GM23248 (cell line): ENCODE measurements around the gene SH3RF1. TPM values are rescaled to one million over a fixed set of nuclear protein-coding genes. Genes with fewer than 3 reads are reported as not detected.

Source experiments
- DNase-seq: peaks from one replicate; pipeline ENCODE4 v3.0.0-alpha.2; 2015
- H2AFZ ChIP-seq: fragments of 200-600 bp; sonication (generic); 2 replicates; pipeline ENCODE4 v1.6.1; 2016; ENCODE audit warnings: antibody characterized with exemption
- H3F3A ChIP-seq: fragments of 200-600 bp; sonication (generic); 2 replicates; pipeline ENCODE4 v1.6.1; 2016; ENCODE audit warnings: mild to moderate bottlenecking, antibody characterized with exemption, mixed run types; ENCODE audit not compliant: insufficient read depth
- H3K27ac ChIP-seq: fragments of 200-600 bp; sonication (generic); 2 replicates; pipeline ENCODE4 v1.5.1; 2016; ENCODE audit warnings: mild to moderate bottlenecking
- H3K27me3 ChIP-seq: fragments of 200-600 bp; sonication (generic); replicated peaks from 2 replicates; pipeline ENCODE4 v1.6.1; 2016; ENCODE audit warnings: mild to moderate bottlenecking; ENCODE audit not compliant: insufficient read depth
- H3K36me3 ChIP-seq: fragments of 200-600 bp; sonication (generic); 2 replicates; pipeline ENCODE4 v1.6.1; 2016; ENCODE audit warnings: low read depth, mild to moderate bottlenecking
- H3K4me1 ChIP-seq: fragments of 200-600 bp; sonication (generic); 2 replicates; pipeline ENCODE4 v1.6.1; 2016; ENCODE audit warnings: mild to moderate bottlenecking; ENCODE audit not compliant: insufficient read depth
- H3K4me2 ChIP-seq: fragments of 200-600 bp; sonication (generic); one replicate; pipeline ENCODE4 v1.6.1; 2016; ENCODE audit warnings: mild to moderate bottlenecking; ENCODE audit not compliant: unreplicated experiment
- H3K4me3 ChIP-seq: fragments of 200-600 bp; sonication (generic); 2 replicates; pipeline ENCODE4 v1.5.1; 2016; ENCODE audit warnings: mild to moderate bottlenecking
- H3K79me2 ChIP-seq: fragments of 200-600 bp; sonication (generic); 2 replicates; pipeline ENCODE4 v1.6.1; 2016; ENCODE audit warnings: mild to moderate bottlenecking; ENCODE audit not compliant: insufficient read depth
- H3K9ac ChIP-seq: fragments of 200-600 bp; sonication (generic); 2 replicates; pipeline ENCODE4 v1.6.1; 2016; ENCODE audit warnings: mild to moderate bottlenecking
- H3K9me2 ChIP-seq: fragments of 200-600 bp; sonication (generic); 2 replicates; pipeline ENCODE4 v1.6.1; 2016; ENCODE audit warnings: mixed run types, mild to moderate bottlenecking, moderate library complexity; ENCODE audit not compliant: insufficient read depth
- H3K9me3 ChIP-seq: fragments of 200-600 bp; sonication (generic); one replicate; pipeline ENCODE4 v1.6.1; 2017; ENCODE audit warnings: low read depth
- H4K20me1 ChIP-seq: fragments of 200-600 bp; sonication (generic); 2 replicates; pipeline ENCODE4 v1.6.0; 2016; ENCODE audit not compliant: insufficient read depth
- EZH2 ChIP-seq: fragments of 200-600 bp; sonication (generic); IDR thresholded peaks from 2 replicates; pipeline ENCODE4 v1.6.1; 2018; ENCODE audit warnings: antibody characterized with exemption, mild to moderate bottlenecking; ENCODE audit not compliant: insufficient read depth, poor library complexity, severe bottlenecking
- EZH2phosphoT487 ChIP-seq: fragments of 200-600 bp; sonication (generic); IDR thresholded peaks from 2 replicates; pipeline ENCODE4 v1.6.1; 2018; ENCODE audit warnings: antibody characterized with exemption, moderate library complexity, mild to moderate bottlenecking, low read depth; ENCODE audit not compliant: insufficient read depth
- WGBS, 2 experiments: methylation state at CpG; one replicate each; pipeline ENCODE4 v1.1.6; 2015 to 2017; ENCODE audit warnings: low lambda C conversion rate in 2 of 2, low coverage in 1 of 2; ENCODE audit errors: missing lambda C conversion rate in 2 of 2; 5-methylcytosine and 5-hydroxymethylcytosine counted together
- in situ Hi-C: fragments of 300-500 bp; cut with MboI; formaldehyde crosslinking; loops from 2 replicates; pipeline ENCODE4 v1.15.0; 2020
- polyA plus RNA-seq: library from polyadenylated mRNA; unstranded; fragments of >200 nt; fragmentation: Nextera tagmentation; extraction: Ambion mirVana; gene quantifications from 2 replicates; pipeline ENCODE4 v1.2.1, GENCODE V29; 2016
- total RNA-seq: library from RNA; depleted of rRNA; stranded (reverse); fragments of >200 nt; shearing (Covaris generic); gene quantifications from 2 replicates; pipeline ENCODE4 v1.2.3, GENCODE V29; 2014

Gene SH3RF1
- total and polyA plus RNA-seq, 2 experiments from 2014 or later = 28.3 to 55.5 TPM

DNA sequence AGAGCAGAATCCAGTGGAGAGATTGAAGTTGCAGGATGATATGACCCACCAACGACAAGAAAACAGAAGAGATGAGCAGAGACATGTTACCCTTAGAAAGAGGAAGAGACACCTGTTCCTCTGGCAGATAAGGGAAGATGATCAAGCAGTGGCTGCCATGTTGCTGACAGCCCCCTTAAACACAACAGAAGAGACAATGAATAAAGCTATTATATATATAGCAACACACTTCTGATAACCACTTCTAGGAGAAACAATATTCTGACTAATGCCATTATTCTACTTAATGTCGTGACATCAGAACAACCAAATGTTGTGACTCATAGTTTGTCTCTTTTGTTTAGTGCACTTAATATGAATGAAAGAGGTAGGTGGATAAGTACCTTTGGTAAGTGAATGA is 44.9 kb downstream of the SH3RF1 start:
- no peaks in the 10 kb centered on the region for H3K27me3 ChIP-seq
- no peak overlapping the region for H2AFZ ChIP-seq
- peak overlapping the region; percentile 87 for H3K27ac ChIP-seq
- H3F3A ChIP-seq = peaks cover 89% of the 10 kb centered on the region
- H3K4me1 ChIP-seq = peaks cover 64% of the 10 kb centered on the region
- no peak for TF ChIP-seq EZH2
- TF ChIP-seq EZH2phosphoT487 = no peak
- in situ Hi-C loops = no loop called here
- H3K9ac ChIP-seq = no peak overlapping the region
- H3K9me2 ChIP-seq = no peaks in the 10 kb centered on the region
- H3K4me3 ChIP-seq = peak overlapping the region; percentile 42
- peak overlapping the region; percentile 64 for H3K4me2 ChIP-seq
- no peaks in the 10 kb centered on the region for H3K9me3 ChIP-seq
- WGBS, 2 experiments = 0 to 3% methylated on average over 2 of the region's 2 CpGs
- H3K79me2 ChIP-seq = peaks cover 93% of the 10 kb centered on the region
- peaks cover 15% of the 10 kb centered on the region; the same call in 1 of the 2 replicates for H3K36me3 ChIP-seq
- peak; percentile 80 for DNase-seq
- no peaks in the 10 kb centered on the region for H4K20me1 ChIP-seq

DNA sequence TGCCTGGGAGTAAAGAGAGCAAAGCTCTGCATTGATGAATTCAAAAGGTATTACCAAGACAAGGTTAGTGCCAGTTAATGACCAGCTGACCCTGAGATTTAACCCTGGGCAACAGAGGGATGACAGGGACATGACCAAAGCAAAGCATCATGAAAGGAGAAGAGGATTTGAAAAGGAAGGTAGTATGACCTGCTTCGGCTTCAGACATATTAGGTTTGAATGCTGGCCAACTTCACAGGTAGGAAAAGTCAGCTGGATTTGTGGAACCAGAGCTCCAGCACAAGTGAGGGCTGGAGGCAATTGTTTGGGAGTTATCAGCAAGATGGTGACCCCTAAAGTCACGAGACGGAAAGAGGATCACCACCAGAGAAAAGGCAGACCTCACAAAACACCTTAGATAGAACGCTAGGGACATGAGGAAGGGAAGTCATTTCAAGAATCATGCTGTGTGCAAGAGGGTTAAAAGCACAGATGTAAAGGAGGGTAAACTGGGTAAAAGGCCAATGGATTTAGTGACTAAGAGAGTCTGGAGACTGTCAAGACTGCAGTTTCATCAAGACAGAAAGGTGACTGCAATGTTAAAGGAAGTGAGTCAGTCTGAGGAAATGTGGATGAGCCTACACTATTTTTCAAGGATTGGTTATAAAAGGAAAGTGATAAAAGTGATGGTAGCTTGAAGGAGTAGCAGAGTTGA is 45.6 kb downstream of the SH3RF1 start:
- Histone ChIP-seq H3K27me3 (no peaks in the 10 kb centered on the region), H3K4me2 (peak overlapping the region; percentile 78), H3K4me1 (peaks cover 64% of the 10 kb centered on the region), H3F3A (peaks cover 91% of the 10 kb centered on the region), H3K9ac (peak overlapping the region; percentile 56), H3K9me3 (no peaks in the 10 kb centered on the region), H3K36me3 (peaks cover 20% of the 10 kb centered on the region; the same call in 1 of the 2 replicates), H3K27ac (peak overlapping the region; percentile 87), H3K9me2 (no peaks in the 10 kb centered on the region), H3K4me3 (peak overlapping the region; percentile 42), H2AFZ (no peak overlapping the region), H3K79me2 (peaks cover 93% of the 10 kb centered on the region), H4K20me1 (no peaks in the 10 kb centered on the region)
- peak; percentile 96 for DNase-seq
- in situ Hi-C loops = no loop called here
- no peak for TF ChIP-seq EZH2
- TF ChIP-seq EZH2phosphoT487 = no peak
- 24 to 34% methylated on average over 4 of the region's 4 CpGs for WGBS, 2 experiments

DNA sequence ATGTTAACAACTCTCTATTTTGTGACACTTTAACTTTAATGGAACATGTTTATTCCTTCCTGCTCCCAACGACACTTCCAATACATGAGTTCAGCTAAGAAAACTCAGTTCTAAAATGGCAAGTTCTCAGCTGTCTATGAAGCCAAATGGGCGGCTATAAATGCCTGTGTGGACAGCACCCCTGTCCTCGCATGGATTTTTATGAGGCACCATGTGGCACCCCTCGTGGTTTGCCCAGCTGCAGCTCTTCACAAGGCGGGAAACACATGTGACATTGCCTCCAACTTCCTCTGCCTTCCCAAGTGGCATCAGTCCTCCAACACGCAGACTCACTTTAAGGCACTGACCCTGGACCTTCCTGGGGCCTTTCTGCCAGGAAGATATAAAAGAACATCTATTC is 48.0 kb downstream of the SH3RF1 start:
- 62 to 73% methylated on average over 6 of the region's 6 CpGs for WGBS, 2 experiments
- Histone ChIP-seq H3K79me2 (peaks cover 94% of the 10 kb centered on the region), H3K4me3 (no peak overlapping the region), H3K27ac (0 out of 2 replicates have a peak overlapping the region, but pooled peaks have one; percentile 11), H2AFZ (no peak overlapping the region), H3K27me3 (no peaks in the 10 kb centered on the region), H3K9me2 (no peaks in the 10 kb centered on the region), H3F3A (peaks cover 76% of the 10 kb centered on the region), H3K4me2 (no peak overlapping the region), H3K36me3 (peaks cover 22% of the 10 kb centered on the region; the same call in 1 of the 2 replicates), H3K9ac (no peak overlapping the region), H3K9me3 (no peaks in the 10 kb centered on the region), H4K20me1 (no peaks in the 10 kb centered on the region), H3K4me1 (peaks cover 55% of the 10 kb centered on the region)
- DNase-seq = no peak
- in situ Hi-C loops = no loop called here
- TF ChIP-seq EZH2 (no peak), EZH2phosphoT487 (no peak)

DNA sequence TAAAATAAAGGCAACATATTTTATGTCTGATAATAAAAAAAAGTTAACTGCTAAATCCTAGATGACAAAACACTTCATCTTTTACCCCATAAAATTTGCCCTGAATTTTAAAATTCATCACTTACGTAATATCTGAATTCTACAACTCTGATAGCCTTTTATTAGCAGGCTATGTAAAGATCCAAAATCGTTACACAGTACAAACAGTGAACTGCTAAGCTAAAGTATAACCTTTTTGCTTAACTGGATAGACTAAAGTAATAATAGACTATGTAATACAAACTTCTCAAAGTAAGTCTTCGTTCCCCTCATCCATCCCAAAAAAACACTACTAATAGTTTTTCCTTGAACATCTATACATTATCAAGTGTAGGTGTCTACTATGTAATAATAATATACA is 49.1 kb downstream of the SH3RF1 start:
- H3K9me2 ChIP-seq = no peaks in the 10 kb centered on the region
- no peak for TF ChIP-seq EZH2phosphoT487
- TF ChIP-seq EZH2 = no peak
- in situ Hi-C loops = no loop called here

More for the DNA sequence above, 49.1 kb downstream of the SH3RF1 start:
- H3K9ac ChIP-seq = no peak overlapping the region
- no peaks in the 10 kb centered on the region for H3K27me3 ChIP-seq
- 93 to 98% methylated on average over 3 of the region's 3 CpGs for WGBS, 2 experiments
- H3K4me1 ChIP-seq = peaks cover 45% of the 10 kb centered on the region
- no peaks in the 10 kb centered on the region for H3K9me3 ChIP-seq
- peaks cover 94% of the 10 kb centered on the region for H3K79me2 ChIP-seq
- H2AFZ ChIP-seq = no peak overlapping the region
- no peaks in the 10 kb centered on the region for H4K20me1 ChIP-seq
- peaks cover 65% of the 10 kb centered on the region for H3F3A ChIP-seq
- H3K27ac ChIP-seq = no peak overlapping the region
- H3K36me3 ChIP-seq = peaks cover 17% of the 10 kb centered on the region; the same call in 1 of the 2 replicates
- H3K4me2 ChIP-seq = no peak overlapping the region
- no peak for DNase-seq
- H3K4me3 ChIP-seq = no peak overlapping the region
